Activated CD4-positive, CD25-positive, alpha-beta regulatory T cell treated with anti-CD3 and anti-CD28 coated beads, Interleukin-2, amount 50 U/mL, for 16 hours (primary cell): ENCODE data around the gene PDE4B.

Experiments used
- DNase-seq: peaks from one replicate; pipeline ENCODE4 v3.0.0-alpha.2; 2020; ENCODE audit warnings: low read depth, low spot score

The PDE4B gene

DNA sequence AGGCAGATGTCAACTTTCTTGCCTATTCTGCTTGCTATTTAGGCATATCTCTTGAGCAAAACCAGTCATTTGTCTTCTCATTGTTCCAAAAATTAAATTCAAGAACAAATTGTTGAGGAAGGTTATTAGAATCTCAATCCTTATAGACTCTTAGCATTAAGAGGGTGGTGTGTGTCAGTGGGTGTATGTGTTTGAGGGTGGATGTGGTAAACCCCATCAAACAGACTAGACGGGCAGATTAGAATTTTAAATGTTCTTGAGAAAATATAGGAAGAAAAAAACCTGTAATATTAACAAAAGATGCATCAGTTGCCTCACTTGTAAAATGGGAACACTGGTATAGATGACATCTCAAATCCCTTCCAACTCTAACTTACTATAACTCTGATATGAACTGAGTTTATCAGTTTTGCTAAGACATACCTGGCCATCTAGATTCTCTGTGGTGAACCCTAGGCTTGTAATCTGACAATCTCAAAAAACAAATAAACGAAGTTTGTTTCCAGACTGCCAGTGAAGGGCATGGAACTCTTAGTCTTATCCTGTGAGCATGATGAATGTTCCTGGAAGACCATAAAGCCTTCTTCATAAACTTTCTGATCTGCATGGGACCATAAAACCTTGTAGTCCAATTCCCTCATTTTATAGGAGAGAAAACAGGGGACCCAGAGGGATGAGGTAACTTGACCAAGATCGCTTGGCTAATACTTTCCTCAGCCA lies 564.9 kb downstream of the PDE4B start:
- no peak for DNase-seq

DNA sequence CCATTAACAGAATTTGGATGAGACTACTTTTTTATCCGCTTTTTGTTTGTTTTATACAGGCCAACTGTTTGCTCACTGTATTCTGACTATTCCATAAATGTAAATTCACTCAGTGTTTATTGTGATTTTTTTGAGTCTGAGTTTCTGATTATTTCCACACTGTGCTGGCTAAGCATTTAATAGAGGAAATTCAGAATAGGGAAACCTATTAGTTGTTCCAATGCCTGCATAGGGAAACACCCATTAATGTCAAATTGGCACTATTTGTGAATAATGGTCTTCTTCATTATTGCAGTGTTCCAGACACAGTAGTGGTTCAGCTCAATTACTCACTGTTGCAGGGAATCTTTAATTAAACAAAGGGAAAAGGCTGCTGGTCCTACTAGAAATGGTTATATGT lies 566.6 kb downstream of the PDE4B start:
- no peak for DNase-seq

GRCh38 chr1:66359815-66360214 lies 567.1 kb downstream of the PDE4B start:
- DNase-seq: no peak

DNA sequence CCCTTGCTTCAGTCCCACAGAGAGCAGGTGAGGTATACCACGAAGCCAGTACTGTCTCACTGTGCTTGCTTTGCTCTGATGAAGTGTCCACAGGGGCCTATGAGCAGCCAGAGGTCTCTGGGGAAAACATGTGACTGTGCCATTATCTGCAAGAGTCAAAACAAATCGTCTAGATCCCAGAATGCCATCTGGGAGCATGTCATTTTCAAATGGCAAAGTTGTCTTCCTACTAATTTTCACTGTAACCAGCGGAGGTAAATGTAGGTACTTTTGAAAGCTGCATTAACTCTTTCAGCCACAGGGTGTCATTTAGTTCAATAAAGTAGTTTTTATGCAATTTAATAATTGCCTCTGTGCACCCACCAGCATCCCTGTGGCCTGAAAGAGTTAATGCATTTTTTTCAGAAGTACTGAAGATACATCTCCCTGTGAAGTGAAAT lies 567.6 kb downstream of the PDE4B start:
- no peak for DNase-seq

- no peak for DNase-seq
These were observed 572.1 kb downstream of the PDE4B start for GRCh38 chr1:66364578-66365391.

DNA sequence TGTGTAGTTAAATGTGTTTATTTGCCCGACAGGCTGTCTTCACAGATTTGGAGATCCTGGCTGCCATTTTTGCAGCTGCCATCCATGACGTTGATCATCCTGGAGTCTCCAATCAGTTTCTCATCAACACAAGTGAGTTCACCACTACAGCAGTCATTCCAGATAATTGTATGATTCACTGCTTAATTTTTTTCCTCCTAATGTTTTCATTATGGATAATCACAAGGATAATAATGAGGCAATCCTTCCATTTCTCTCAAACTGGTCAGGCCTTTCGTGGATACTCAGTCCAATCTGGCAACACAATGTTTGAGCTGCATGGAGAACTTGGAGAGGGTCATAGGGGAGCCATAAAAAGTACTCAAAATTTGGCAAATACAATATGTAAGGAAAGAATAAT lies 572.9 kb downstream of the PDE4B start:
- DNase-seq: no peak

- DNase-seq: no peak
These were observed 573.9 kb downstream of the PDE4B start for GRCh38 chr1:66366634-66367033.

DNA sequence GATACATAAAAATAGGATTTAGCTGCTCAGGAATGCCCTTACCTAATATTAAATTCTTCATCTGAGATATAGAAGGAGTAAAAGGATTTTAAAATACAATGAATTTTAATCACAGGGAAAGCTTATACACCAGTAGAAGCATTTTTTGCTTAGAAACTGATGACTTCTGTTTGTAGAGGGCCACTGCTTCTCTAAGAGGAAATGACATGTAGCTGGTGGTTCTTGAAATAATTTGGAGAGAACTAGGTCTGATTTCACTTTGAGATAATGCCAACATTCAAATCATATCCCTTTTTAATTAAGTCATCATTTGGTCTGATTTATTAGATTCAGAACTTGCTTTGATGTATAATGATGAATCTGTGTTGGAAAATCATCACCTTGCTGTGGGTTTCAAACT lies 574.7 kb downstream of the PDE4B start:
- DNase-seq: no peak

- DNase-seq: no peak
These were observed 575.6 kb downstream of the PDE4B start for GRCh38 chr1:66368261-66368660.

GRCh38 chr1:66370462-66370971 lies 577.8 kb downstream of the PDE4B start:
- no peak for DNase-seq

DNA sequence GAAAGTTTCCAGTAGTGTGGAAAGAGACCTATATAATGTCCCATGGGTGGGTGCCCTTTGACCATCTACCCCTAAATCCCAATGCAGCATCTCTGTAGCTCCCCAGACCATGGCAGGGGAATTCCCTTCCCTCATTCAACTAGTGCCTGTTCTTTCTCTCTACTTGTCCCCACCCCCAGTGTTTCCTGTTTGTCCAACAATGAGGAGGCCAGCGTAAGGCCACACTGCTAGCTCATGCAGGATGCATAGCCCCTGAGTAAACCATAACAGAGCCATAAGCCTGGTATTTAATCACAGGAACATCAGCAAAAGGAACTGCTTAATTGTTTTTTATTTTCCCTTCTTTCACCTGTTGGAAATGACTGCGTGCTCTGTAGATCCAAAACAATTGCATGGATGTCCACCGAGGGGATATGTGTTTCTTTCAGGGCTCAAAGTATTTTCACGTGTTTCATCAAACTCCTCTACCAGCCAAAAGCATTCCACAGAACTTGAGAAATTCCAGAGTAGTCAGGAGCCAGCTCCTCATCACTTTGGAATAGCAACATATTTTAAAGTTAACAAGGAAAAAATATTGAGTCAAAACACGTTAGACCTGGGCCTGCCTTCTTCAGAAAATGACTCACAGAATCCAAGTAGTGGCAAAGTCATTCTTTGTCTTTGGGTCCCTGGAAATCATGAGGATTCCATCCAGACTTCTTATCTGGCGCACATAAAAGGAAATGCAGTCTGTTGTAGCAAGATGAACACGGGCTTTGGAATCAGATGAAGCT lies 578.7 kb downstream of the PDE4B start:
- DNase-seq: no peak

- no peak for DNase-seq
These were observed 579.9 kb downstream of the PDE4B start for GRCh38 chr1:66372522-66373101.

GRCh38 chr1:66373157-66373591 lies 580.5 kb downstream of the PDE4B start:
- no peak for DNase-seq

DNA sequence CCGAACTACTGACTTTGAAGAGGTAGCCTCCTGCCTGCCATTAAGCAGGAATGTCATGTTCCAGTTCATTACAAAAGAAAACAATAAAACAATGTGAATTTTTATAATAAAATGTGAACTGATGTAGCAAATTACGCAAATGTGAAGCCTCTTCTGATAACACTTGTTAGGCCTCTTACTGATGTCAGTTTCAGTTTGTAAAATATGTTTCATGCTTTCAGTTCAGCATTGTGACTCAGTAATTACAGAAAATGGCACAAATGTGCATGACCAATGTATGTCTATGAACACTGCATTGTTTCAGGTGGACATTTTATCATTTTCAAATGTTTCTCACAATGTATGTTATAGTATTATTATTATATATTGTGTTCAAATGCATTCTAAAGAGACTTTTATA lies 581.5 kb downstream of the PDE4B start:
- DNase-seq: no peak

DNA sequence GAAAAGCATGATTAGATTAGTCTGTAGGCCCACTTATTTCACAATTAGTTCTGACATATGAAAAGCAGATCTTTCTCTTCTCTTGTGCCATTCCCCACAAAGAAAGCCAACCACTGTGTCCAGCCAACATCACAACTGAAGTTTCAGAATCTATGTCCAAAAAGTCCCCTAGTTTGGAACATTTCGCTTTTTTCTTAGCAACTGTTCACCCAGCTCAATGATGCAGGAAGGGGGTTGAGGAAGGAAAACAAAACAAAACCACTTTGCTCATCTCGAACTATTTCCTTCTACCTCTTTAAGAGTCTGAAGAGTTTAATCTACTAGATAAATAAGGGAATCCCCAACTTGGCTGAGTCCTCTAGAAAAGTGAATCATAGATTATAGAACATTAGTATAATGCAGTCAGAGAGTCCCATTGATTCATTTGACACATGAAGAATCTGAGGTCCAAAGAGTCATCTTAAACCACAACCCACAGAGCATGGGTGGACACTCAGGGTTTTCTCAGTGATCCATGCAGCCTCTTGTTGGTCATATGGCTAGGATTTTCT lies 581.9 kb downstream of the PDE4B start:
- no peak for DNase-seq

DNA sequence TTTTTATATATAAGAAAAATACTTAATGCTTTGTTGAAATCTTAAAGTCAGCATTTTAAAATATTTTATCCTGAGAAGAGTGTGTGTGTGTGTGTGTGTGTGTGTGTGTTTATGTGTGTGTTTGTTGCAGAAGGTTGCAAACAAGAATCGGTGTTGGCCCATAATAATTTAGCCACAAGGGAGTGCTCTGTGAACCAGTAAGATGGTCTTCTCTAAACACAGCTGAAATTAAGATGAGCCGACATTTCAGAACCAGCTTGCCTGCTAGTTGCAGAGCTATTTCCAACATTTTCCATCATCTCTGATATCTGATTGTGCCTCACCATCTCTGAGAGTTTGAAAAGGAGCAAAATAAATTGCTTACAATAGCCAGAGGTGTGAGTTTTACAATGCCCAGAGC lies 582.4 kb downstream of the PDE4B start:
- no peak for DNase-seq

DNA sequence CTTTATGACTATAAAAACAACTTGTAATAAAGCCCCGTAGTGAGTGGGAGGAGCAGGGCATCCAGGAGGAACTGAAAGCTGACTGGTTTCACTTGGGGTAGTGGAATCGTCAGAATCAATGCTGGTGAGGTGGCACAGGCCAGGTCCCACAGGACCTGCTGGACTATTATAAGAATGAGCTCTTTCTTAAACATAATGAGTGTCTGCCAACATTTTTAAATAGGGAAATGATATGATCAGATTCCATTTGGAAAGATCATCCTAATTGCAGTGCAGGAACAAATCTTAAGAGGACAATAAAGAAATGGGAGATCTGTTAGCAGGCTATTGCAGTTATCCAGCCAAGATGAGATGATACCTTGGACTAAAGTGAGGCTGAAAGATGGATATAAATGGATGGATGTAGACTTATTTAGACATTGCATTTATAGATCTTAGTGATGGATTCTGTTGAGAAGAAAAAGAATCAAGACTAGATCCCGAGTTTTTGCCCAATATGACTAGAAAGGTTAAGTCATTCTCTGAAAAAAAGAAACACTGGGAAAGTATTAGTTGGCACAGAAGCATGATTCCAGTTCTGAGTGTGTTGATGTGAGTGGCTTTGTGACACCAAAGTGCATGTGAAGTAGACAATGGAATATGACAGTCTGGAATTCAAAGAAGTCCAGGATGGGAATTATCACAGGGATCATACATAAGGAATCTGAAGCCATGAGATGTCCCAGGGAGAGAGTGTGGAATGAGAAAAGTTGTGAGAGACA lies 587.9 kb downstream of the PDE4B start:
- no peak for DNase-seq

- DNase-seq: no peak
These were observed 589.1 kb downstream of the PDE4B start for GRCh38 chr1:66381621-66382275.

DNA sequence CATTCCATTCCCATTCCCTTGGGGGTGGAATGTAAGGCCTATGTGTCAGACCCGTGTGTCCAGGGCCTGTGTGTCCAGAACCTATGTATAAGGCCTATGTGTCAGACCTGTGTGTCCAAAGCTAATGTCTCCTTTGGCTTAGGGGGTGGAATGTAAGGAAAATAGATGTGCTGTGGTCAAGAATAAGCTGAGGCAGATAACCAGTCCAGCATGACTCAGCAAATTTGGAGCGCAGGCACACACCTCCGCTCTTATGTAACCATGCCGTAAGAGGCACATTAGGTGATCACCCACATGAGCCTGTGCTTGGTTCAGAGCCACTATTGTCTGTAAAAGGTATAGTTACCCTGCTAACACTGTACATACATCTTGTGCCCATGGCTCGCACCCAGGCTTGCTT lies 590.5 kb downstream of the PDE4B start:
- no peak for DNase-seq

- no peak for DNase-seq
These were observed 590.9 kb downstream of the PDE4B start for GRCh38 chr1:66383611-66384010.
